Activated T-cell treated with anti-CD3 and anti-CD28 coated beads, Interleukin-2, amount 50 U/mL, for 4 hours (primary cell): ENCODE measurements around the gene TAF3. TPM values are rescaled to one million over a fixed set of nuclear protein-coding genes. Genes with fewer than 3 reads are reported as not detected.
"Not testable (repeated sequence)": the region's sequence is repeated elsewhere in the genome, so short reads cannot be mapped to it uniquely, and the experiment has no call there.

ENCODE experiments used
- ATAC-seq, 2 donors: fragments of 200-7000 bp; cut with Tn5 transposase; one replicate each; pipeline ENCODE4 v1.10.0; 2021
- DNase-seq: peaks from one replicate; pipeline ENCODE4 v3.0.0-alpha.2; 2020
- H3K27me3 Mint-ChIP-seq: one replicate; pipeline ENCODE4 v1.8.0; 2021; ENCODE audit warnings: low read depth, mixed read lengths
- H3K36me3 Mint-ChIP-seq: one replicate; pipeline ENCODE4 v1.8.0; 2022; ENCODE audit warnings: mixed read lengths; ENCODE audit not compliant: insufficient read depth
- H3K4me1 Mint-ChIP-seq: one replicate; pipeline ENCODE4 v1.8.0; 2021; ENCODE audit warnings: low read depth, mixed read lengths
- H3K4me3 Mint-ChIP-seq: one replicate; pipeline ENCODE4 v1.8.0; 2021; ENCODE audit warnings: mild to moderate bottlenecking, moderate library complexity, mixed read lengths
- H3K9me3 Mint-ChIP-seq: one replicate; pipeline ENCODE4 v1.8.0; 2021; ENCODE audit warnings: mixed read lengths
- total RNA-seq, 3 donors: library from RNA; stranded (reverse); gene quantifications; one replicate each; pipeline ENCODE4 v1.2.1, GENCODE V29; 2021

Gene TAF3
- total RNA-seq, 3 donors from 2014 or later, result 21.0 to 22.2 (median 22.0) TPM

GRCh38 chr10:7795605-7796004 lies 22.7 kb upstream of the TAF3 start:
- ATAC-seq (no peak), DNase-seq (no peak)
- Mint-ChIP-seq H3K27me3 (no peaks in the 10 kb centered on the region), H3K9me3 (no peaks in the 10 kb centered on the region), H3K4me3 (no peak overlapping the region), H3K36me3 (peaks cover 40% of the 10 kb centered on the region), H3K4me1 (peaks cover 56% of the 10 kb centered on the region)

- DNase-seq (no peak), ATAC-seq (no peak)
- Mint-ChIP-seq H3K9me3 (no peaks in the 10 kb centered on the region), H3K27me3 (no peaks in the 10 kb centered on the region), H3K4me1 (peaks cover 39% of the 10 kb centered on the region), H3K36me3 (peaks cover 42% of the 10 kb centered on the region), H3K4me3 (no peak overlapping the region)
These were observed 20.7 kb upstream of the TAF3 start for GRCh38 chr10:7797582-7797981.

- Mint-ChIP-seq H3K27me3 (no peaks in the 10 kb centered on the region), H3K9me3 (no peaks in the 10 kb centered on the region), H3K36me3 (peaks cover 43% of the 10 kb centered on the region), H3K4me3 (no peak overlapping the region), H3K4me1 (no peaks in the 10 kb centered on the region)
- DNase-seq (no peak), ATAC-seq (no peak)
These were observed 15.7 kb upstream of the TAF3 start for GRCh38 chr10:7802606-7803005.

- Mint-ChIP-seq H3K27me3 (no peaks in the 10 kb centered on the region), H3K4me1 (no peaks in the 10 kb centered on the region), H3K36me3 (peaks cover 42% of the 10 kb centered on the region), H3K4me3 (no peak overlapping the region), H3K9me3 (no peaks in the 10 kb centered on the region)
- DNase-seq (no peak), ATAC-seq (no peak)
These were observed 14.1 kb upstream of the TAF3 start for GRCh38 chr10:7804216-7804615.

GRCh38 chr10:7804741-7805140 lies 13.6 kb upstream of the TAF3 start:
- no peaks in the 10 kb centered on the region for H3K27me3 Mint-ChIP-seq
- no peaks in the 10 kb centered on the region for H3K9me3 Mint-ChIP-seq
- H3K4me1 Mint-ChIP-seq, result no peaks in the 10 kb centered on the region
- peaks cover 37% of the 10 kb centered on the region for H3K36me3 Mint-ChIP-seq
- H3K4me3 Mint-ChIP-seq, result no peak overlapping the region
- ATAC-seq (no peak), DNase-seq (no peak)

GRCh38 chr10:7808686-7809267 lies 9.5 kb upstream of the TAF3 start:
- ATAC-seq, result no peak
- Mint-ChIP-seq H3K36me3 (peaks cover 16% of the 10 kb centered on the region), H3K4me1 (no peaks in the 10 kb centered on the region), H3K9me3 (no peaks in the 10 kb centered on the region), H3K4me3 (no peak overlapping the region), H3K27me3 (no peaks in the 10 kb centered on the region)
- no peak for DNase-seq

- H3K4me3 Mint-ChIP-seq, result no peak overlapping the region
- no peaks in the 10 kb centered on the region for H3K9me3 Mint-ChIP-seq
- H3K36me3 Mint-ChIP-seq, result peaks cover 7% of the 10 kb centered on the region
- ATAC-seq, result no peak
- H3K4me1 Mint-ChIP-seq, result no peaks in the 10 kb centered on the region
- no peak for DNase-seq
- no peaks in the 10 kb centered on the region for H3K27me3 Mint-ChIP-seq
These were observed 7.9 kb upstream of the TAF3 start for GRCh38 chr10:7810443-7810842.

- Mint-ChIP-seq H3K27me3 (no peaks in the 10 kb centered on the region), H3K9me3 (no peaks in the 10 kb centered on the region), H3K4me3 (no peak overlapping the region), H3K4me1 (no peaks in the 10 kb centered on the region), H3K36me3 (peaks cover 7% of the 10 kb centered on the region)
- DNase-seq, result no peak
- ATAC-seq, result no peak
These were observed 7.3 kb upstream of the TAF3 start for GRCh38 chr10:7811000-7811399.

- ATAC-seq, DNase-seq, H3K36me3 Mint-ChIP-seq, H3K4me1 Mint-ChIP-seq, H3K9me3 Mint-ChIP-seq, H3K4me3 Mint-ChIP-seq, H3K27me3 Mint-ChIP-seq: not testable (repeated sequence)
These were observed 6.6 kb upstream of the TAF3 start for GRCh38 chr10:7811743-7812142.

- ATAC-seq (no peak), DNase-seq (no peak)
- Mint-ChIP-seq H3K4me1 (peaks cover 10% of the 10 kb centered on the region), H3K4me3 (no peak overlapping the region), H3K9me3 (no peaks in the 10 kb centered on the region), H3K27me3 (peaks cover 4% of the 10 kb centered on the region), H3K36me3 (no peaks in the 10 kb centered on the region)
These were observed 4.8 kb upstream of the TAF3 start for GRCh38 chr10:7813481-7813880.

- DNase-seq, result no peak
- H3K36me3 Mint-ChIP-seq, result peaks cover 5% of the 10 kb centered on the region
- H3K27me3 Mint-ChIP-seq, result peaks cover 4% of the 10 kb centered on the region
- ATAC-seq, result no peak
- H3K4me3 Mint-ChIP-seq, result peak overlapping the region; percentile 93
- H3K9me3 Mint-ChIP-seq, result no peaks in the 10 kb centered on the region
- H3K4me1 Mint-ChIP-seq, result peaks cover 33% of the 10 kb centered on the region
These were observed 729 bp upstream of the TAF3 start for GRCh38 chr10:7817576-7817975.

GRCh38 chr10:7817984-7818294 lies 366 bp upstream of the TAF3 start:
- Mint-ChIP-seq H3K36me3 (peaks cover 5% of the 10 kb centered on the region), H3K4me3 (peak overlapping the region; percentile 93), H3K9me3 (no peaks in the 10 kb centered on the region), H3K4me1 (peaks cover 33% of the 10 kb centered on the region), H3K27me3 (peaks cover 4% of the 10 kb centered on the region)
- ATAC-seq (no peak), DNase-seq (no peak)

GRCh38 chr10:7819121-7819460 lies 786 bp downstream of the TAF3 start:
- no peak for DNase-seq
- Mint-ChIP-seq H3K36me3 (peaks cover 5% of the 10 kb centered on the region), H3K9me3 (no peaks in the 10 kb centered on the region)

GRCh38 chr10:7824251-7824650 lies 5.9 kb downstream of the TAF3 start:
- no peak overlapping the region for H3K4me3 Mint-ChIP-seq
- ATAC-seq (no peak), DNase-seq (no peak)
- no peaks in the 10 kb centered on the region for H3K27me3 Mint-ChIP-seq
- H3K9me3 Mint-ChIP-seq, result no peaks in the 10 kb centered on the region
- H3K4me1 Mint-ChIP-seq, result peaks cover 35% of the 10 kb centered on the region
- H3K36me3 Mint-ChIP-seq, result peaks cover 31% of the 10 kb centered on the region

More at GRCh38 chr10:7819121-7819460, 786 bp downstream of the TAF3 start:
- peaks cover 4% of the 10 kb centered on the region for H3K27me3 Mint-ChIP-seq
- H3K4me1 Mint-ChIP-seq, result peaks cover 33% of the 10 kb centered on the region
- H3K4me3 Mint-ChIP-seq, result peak overlapping the region; percentile 93
- peak; percentile 25 to 35 for ATAC-seq

- ATAC-seq, result no peak
- H3K9me3 Mint-ChIP-seq, result no peaks in the 10 kb centered on the region
- no peak overlapping the region for H3K4me3 Mint-ChIP-seq
- peaks cover 36% of the 10 kb centered on the region for H3K36me3 Mint-ChIP-seq
- H3K4me1 Mint-ChIP-seq, result peaks cover 27% of the 10 kb centered on the region
- DNase-seq, result no peak
- H3K27me3 Mint-ChIP-seq, result no peaks in the 10 kb centered on the region
These were observed 8.7 kb downstream of the TAF3 start for GRCh38 chr10:7826971-7827370.

GRCh38 chr10:7829289-7829834 lies 11.1 kb downstream of the TAF3 start:
- Mint-ChIP-seq H3K4me3 (no peak overlapping the region), H3K4me1 (peaks cover 44% of the 10 kb centered on the region)

More at GRCh38 chr10:7829289-7829834, 11.1 kb downstream of the TAF3 start:
- H3K36me3 Mint-ChIP-seq, result peaks cover 35% of the 10 kb centered on the region
- no peak for ATAC-seq
- no peak for DNase-seq
- H3K27me3 Mint-ChIP-seq, result no peaks in the 10 kb centered on the region
- no peaks in the 10 kb centered on the region for H3K9me3 Mint-ChIP-seq
